GM10847 (cell line): ENCODE results near the gene SAMMSON.

Source experiments
- POLR2A ChIP-seq: IDR thresholded peaks from 2 replicates; pipeline ENCODE4 v1.6.1; 2011; ENCODE audit not compliant: insufficient read length; ENCODE audit errors: extremely low read depth

The SAMMSON gene

GRCh38 chr3:70057426-70057825 is 57.9 kb downstream of the SAMMSON start:
- TF ChIP-seq POLR2A: no peak

DNA sequence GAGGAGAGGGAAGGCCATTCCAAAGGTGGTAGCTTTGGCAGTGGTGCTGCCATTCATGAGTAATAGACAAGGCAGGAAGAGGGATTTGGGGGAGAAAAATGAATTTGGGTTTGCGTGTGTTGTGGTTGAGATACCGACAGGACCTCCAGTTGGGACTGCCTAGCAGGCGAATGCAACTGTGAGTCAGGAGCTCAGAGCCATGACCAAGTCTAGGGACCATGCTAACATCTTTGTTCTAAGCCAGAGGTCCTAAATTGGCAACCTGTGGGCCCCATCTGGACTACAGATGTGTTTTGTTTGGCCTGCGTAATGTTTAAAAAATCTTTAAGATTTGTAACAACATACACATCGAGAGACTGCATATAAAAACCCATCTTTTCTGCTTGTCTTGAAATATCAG is 61.6 kb downstream of the SAMMSON start:
- TF ChIP-seq POLR2A: no peak

DNA sequence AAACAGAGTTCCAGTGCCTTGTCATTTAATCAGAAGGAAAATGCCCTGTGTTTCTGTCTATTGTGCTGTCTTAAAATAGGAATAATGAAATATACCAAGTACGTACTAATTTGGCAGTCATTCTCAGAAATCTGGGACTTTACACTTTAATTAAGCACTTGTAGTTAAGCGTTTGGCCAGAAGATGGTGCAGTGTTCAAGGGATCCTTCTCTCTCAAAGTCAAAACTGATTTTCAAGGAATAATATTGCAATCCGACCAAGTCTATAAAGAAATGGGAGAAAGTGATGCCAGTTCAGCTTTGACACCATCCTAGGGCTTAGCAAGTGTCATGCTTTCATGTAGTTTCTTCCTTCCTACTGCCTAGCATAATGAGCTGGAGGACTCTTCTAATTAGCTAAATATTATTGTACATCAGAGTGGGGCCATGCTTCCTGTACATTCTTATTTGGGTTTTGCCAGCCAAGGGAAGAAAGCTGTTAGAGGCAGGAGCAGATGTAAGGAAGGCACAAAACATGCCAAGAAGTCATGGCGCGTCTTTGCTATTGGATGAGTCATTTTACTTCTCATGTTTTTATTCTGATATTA is 64.8 kb downstream of the SAMMSON start:
- TF ChIP-seq POLR2A: no peak

DNA sequence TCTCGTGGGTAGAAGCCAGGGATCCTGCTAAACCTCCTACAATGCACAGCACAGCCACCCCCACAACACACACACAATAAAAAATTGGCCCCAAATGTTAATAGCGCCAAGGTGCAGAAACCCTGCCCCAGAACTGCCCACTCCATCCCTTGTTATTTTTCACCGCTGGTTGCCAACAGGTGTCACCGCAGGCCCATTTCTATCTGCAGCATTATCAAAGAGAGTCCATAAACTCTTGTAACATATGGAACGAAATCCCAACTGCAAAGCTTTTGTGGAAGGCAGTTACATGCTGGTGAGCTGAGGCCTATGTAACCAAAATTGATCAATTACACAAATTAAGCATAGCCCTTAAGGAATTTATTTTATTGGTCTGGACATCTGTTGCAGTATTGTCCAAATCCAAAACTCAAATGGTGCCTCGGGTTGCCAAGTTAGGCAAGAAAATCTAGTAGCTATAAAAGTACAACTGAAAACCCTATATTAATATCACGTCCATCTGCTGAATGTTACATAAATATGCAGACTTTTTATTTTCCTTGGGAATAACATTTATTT is 66.2 kb downstream of the SAMMSON start:
- no peak for TF ChIP-seq POLR2A

DNA sequence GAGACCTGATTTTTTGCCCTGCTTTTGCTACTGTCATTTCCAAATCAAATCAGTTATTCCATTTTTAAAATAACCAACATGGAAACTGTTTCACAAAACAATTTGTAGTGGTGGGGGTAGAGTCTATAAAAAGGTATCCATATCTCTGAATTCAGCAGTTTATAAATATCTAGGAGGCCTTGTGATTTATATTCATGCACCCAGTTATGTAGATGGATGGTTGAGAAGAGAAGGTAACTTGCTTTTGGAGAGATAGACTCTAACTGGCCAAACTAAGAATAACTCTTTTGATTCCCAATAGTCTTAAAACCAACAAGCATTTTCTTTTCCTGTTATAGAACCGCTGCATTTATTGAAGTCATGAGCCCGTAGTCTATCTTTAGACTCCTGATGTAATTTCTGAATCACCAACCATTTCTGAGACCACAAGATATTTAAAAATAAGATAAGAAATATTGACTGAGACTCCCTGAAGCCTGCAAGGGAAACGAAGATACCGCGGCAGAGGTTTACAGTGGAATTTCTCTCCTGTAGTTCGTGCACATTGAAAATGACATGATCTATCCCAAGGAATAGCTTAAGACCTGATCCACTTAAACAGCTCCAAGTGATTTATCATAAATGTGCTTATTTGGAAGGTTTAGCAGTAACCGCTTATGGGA is 68.5 kb downstream of the SAMMSON start:
- TF ChIP-seq POLR2A: no peak

DNA sequence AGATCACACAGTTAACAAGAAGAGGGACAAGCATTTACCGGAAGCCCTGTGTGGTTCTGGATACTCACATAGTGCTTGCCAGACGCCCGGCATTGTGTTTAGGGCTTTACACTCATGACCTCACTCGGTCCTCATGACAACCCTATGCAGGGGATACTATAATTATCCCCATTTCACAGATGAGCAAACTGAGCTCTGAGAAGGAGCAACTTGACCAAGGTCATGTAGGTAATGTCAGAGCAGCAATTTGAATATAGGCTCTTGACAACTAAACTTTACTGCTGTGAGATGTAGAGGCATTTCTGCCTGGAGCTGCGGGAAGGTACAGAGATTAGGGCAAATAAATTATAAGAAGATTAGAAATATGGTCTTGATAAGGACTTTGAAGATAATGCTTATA is 70.0 kb downstream of the SAMMSON start:
- no peak for TF ChIP-seq POLR2A

GRCh38 chr3:70071138-70071537 is 71.6 kb downstream of the SAMMSON start:
- no peak for TF ChIP-seq POLR2A

GRCh38 chr3:70072180-70072579 is 72.6 kb downstream of the SAMMSON start:
- TF ChIP-seq POLR2A: no peak

DNA sequence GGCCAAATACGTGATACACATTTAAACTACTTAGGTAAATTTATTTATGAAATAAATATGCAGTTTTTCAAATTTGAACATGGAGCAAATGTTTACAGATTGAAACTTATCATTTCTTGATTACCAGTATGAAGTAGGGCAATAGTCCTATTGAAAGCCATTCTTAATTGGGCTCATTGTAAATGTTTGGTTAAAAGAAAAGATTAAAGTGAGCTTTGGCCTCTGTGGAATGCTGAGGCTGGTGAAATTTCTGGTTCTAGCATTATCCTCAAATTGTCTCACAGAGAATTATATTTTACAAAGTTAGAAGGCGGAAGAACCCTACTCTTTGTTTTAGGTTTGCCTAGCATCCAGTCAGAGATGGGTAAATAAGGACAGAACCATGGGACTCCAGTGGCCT is 73.2 kb downstream of the SAMMSON start:
- TF ChIP-seq POLR2A: no peak

DNA sequence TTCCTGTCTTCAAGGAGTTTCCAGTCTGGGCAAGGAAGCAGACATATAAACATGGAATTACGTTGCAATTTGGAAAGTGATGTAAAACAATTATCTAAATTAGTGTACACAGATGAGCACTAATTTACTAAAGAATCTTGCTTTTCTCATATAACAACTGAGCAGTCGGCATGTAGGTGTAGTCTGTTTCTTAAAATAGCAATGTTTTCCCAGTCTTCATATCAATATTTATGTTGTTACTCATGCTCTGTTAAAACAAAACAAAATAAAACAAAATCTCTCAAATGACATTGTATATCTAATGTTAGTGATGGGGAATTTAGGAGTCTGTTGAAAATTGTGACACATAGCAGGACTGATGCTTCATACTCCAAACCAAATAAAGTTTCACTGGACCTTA is 75.6 kb downstream of the SAMMSON start:
- no peak for TF ChIP-seq POLR2A

- TF ChIP-seq POLR2A: no peak
Measured at GRCh38 chr3:70076396-70076795, 76.9 kb downstream of the SAMMSON start.

- no peak for TF ChIP-seq POLR2A
Measured at GRCh38 chr3:70078778-70079177, 79.2 kb downstream of the SAMMSON start.

GRCh38 chr3:70085613-70086012 is 86.1 kb downstream of the SAMMSON start:
- TF ChIP-seq POLR2A: no peak

DNA sequence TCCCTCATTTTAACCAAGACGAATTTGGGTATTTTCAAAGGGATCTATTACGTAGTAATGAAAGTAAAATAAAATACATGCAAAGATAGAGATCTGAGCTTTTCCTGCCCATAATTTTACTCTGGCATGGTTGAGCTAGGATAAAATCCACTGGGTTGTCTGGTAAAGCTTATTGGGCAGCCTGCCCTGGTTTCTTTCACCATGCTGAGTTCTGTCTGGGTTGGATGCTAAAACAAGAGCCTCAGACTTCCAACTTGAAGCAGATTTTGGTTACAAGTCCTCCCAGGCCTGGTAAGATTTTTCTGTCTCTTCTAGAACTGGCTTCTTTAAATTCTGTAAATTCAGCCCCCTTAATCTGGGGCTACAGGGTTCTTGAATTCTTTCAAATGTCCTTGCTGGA is 86.8 kb downstream of the SAMMSON start:
- TF ChIP-seq POLR2A: no peak

DNA sequence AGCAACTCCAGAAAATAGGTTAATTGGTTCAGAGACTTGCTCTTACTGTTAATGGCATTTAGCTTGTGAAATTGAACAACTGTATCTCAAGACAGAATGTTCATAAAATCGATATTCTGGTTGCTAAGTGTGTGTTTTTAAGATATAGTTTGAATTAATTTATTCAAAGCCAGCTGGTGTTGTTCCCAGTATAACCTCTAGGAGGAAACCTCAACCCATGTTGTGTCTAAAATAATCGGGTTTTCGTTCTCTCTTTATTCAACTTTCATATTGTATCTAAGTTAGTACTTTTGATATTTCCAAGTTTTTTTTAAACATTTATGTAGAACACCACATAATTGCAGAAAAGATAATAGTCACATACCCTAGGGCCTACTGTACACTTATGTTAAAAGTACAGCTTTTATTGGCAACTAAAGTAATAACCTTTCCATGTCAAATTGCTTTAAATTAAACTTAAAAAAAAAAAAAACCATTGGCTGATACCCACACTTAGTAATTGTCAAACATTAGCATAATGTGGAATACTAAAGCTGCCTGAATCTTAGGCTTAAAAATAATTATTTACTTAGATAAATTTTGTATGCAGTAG is 90.9 kb downstream of the SAMMSON start:
- no peak for TF ChIP-seq POLR2A

- no peak for TF ChIP-seq POLR2A
Measured at GRCh38 chr3:70094197-70094596, 94.7 kb downstream of the SAMMSON start.
